ENCODE data around the gene CPVL. TPM values are rescaled to one million over a fixed set of nuclear protein-coding genes. Genes with fewer than 3 reads are reported as not detected.

CPVL gene
- total and polyA plus RNA-seq, 2 of the 4 experiments (the other 2 are of a cell fraction), result not detected

DNA sequence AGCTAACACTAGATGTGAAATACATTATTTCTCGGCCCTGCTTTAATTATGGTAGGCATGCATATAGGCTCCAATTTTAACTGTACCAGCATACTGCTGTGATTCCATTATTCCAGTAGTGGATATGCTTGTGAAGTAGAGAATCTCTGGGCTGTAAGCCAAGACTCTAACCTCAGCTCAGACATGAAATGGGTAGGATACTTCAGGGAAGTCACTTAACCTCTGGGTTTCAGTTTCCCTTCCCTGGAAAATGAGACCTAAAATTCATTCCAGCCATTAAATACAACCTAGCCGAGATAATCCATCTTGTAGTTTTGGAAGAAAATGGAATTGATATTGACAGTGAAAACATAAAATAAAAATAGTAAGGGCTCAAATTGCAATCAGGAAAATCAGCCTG, 128.6 kb downstream of the CPVL start:
- dilution Hi-C loops (cut with HindIII; ENCODE audit: low sequenced_read_pairs, unreplicated experiment), result no loop called here
- no peak overlapping the region for H4K8ac ChIP-seq (ENCODE audit: low read depth in 2 of 2, low read length in 2 of 2)
- no peak overlapping the region for H3K27ac ChIP-seq (ENCODE audit: insufficient read depth, low read length)
- H3K14ac ChIP-seq (replicated peaks; ENCODE audit: low read depth, low read length), result no peak overlapping the region
- ChIA-PET CTCF (no interaction called here), POLR2A (ENCODE audit: unreplicated experiment) (no interaction called here)
- WGBS, 2 experiments (ENCODE audit: extremely low coverage in 2 of 2, insufficient read length in 1 of 2), result no CpG with 5 or more reads among the region's 2 CpGs
- no peaks in the 10 kb centered on the region for H3K36me3 ChIP-seq (ENCODE audit: control insufficient read depth, insufficient read depth, low read length)
- H2BK5ac ChIP-seq (ENCODE audit: low read depth, low read length, poor library complexity, severe bottlenecking), result no peak overlapping the region
- TF ChIP-seq CHD1 (IDR thresholded peaks at IDR 0.05; ENCODE audit: low read depth, low read length), result no peak
- no peak for TF ChIP-seq RAD21 (IDR thresholded peaks at IDR 0.05; ENCODE audit: low read length)
- TF ChIP-seq, protein P1, sequence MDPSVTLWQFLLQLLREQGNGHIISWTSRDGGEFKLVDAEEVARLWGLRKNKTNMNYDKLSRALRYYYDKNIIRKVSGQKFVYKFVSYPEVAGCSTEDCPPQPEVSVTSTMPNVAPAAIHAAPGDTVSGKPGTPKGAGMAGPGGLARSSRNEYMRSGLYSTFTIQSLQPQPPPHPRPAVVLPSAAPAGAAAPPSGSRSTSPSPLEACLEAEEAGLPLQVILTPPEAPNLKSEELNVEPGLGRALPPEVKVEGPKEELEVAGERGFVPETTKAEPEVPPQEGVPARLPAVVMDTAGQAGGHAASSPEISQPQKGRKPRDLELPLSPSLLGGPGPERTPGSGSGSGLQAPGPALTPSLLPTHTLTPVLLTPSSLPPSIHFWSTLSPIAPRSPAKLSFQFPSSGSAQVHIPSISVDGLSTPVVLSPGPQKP (IDR thresholded peaks at IDR 0.05; ENCODE audit: borderline replicate concordance, low read depth, low read length), result no peak
- TF ChIP-seq SMC3 (IDR thresholded peaks at IDR 0.05; ENCODE audit: low read depth, low read length), result no peak
- no peak for TF ChIP-seq CTCF (conservative IDR thresholded peaks at IDR 0.05; ENCODE audit: low read depth, low read length)
- no peak overlapping the region for H2AFZ ChIP-seq (replicated peaks; ENCODE audit: low read length, poor library complexity)
- in situ Hi-C loops (cut with MboI; ENCODE audit: low sequenced_read_pairs), result no loop called here
- no peak overlapping the region for H3K4me3 ChIP-seq (ENCODE audit: insufficient read depth, low read depth, low read length)
- no peak overlapping the region for H2BK15ac ChIP-seq (ENCODE audit: low read depth, low read length)
- no TSS peak for BruUV-seq (replicated peaks)
- no peak overlapping the region for H2AK9ac ChIP-seq (replicated peaks; ENCODE audit: low read depth, low read length, poor library complexity)
- no peaks in the 10 kb centered on the region for H3K9me1 ChIP-seq (ENCODE audit: insufficient read depth, low read length)
- H2AK5ac ChIP-seq (ENCODE audit: low read depth, low read length), result no peak overlapping the region
- H3K18ac ChIP-seq (ENCODE audit: low read depth, low read length), result no peak overlapping the region
- no peak overlapping the region for H2BK20ac ChIP-seq (ENCODE audit: low read depth, low read length)
- H3K56ac ChIP-seq (ENCODE audit: extremely low read depth, insufficient read depth, low read length), result no peak overlapping the region
- H3K27me3 ChIP-seq (ENCODE audit: control insufficient read depth, insufficient read depth, low read length), result no peaks in the 10 kb centered on the region; the same call in 1 of the 2 replicates
- H3K9me3 ChIP-seq (ENCODE audit: control insufficient read depth, insufficient read depth, low read length), result no peaks in the 10 kb centered on the region
- H4K5ac ChIP-seq (ENCODE audit: low read depth, low read length), result no peak overlapping the region
- no peak overlapping the region for H2BK120ac ChIP-seq (ENCODE audit: low read depth, low read length)
- H4K20me1 ChIP-seq (ENCODE audit: insufficient read depth, low read length), result no peaks in the 10 kb centered on the region
- no peak overlapping the region for H3K9ac ChIP-seq (ENCODE audit: low read depth, low read length)
- no peaks in the 10 kb centered on the region for H3K4me1 ChIP-seq (ENCODE audit: control insufficient read depth, insufficient read depth, low read length)
- intact Hi-C loops (cut with micrococcal nuclease), result no loop called here
- DNase-seq (peak; percentile 6), ATAC-seq (ENCODE audit: low read depth) (no peak)
- H4K91ac ChIP-seq (ENCODE audit: insufficient read depth, low read depth, low read length), result no peak overlapping the region
- no peaks in the 10 kb centered on the region for H3K79me1 ChIP-seq (ENCODE audit: low read depth in 1 of 2, low read length in 2 of 2)
- H3K4me2 ChIP-seq (ENCODE audit: low read depth, low read length), result no peak overlapping the region
- H3K23ac ChIP-seq (ENCODE audit: low read depth, low read length), result no peak overlapping the region
- H3K4ac ChIP-seq (ENCODE audit: low read depth, low read length), result no peak overlapping the region

Data from IMR-90 (cell line).